ENCODE data around the gene CDC37L1. TPM values are rescaled to one million over a fixed set of nuclear protein-coding genes. Genes with fewer than 3 reads are reported as not detected.

CDC37L1 gene
- total RNA-seq, 2 donors from 2014 or later: 9.3 to 11.0 TPM

DNA sequence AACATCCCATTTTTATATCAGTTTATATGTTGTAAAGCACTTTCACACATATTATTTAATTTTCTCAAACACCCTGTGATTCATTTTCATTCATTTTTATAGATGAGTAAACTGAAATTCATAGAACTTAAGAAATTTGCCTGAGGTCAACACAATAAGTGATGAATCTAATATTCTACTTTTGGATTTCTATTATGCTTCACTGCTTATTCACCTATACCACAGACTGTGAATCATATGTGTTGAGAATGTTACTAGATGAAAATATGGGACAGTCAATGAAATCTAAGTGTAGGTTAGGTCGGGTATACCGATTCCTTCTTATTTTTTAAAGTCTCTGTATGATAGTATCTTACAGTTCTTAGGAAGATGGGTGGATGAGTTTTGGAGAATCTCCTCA lies 24.8 kb downstream of the CDC37L1 start:
- Mint-ChIP-seq H3K27me3 (ENCODE audit: low read depth) (no peaks in the 10 kb centered on the region), H3K4me1 (ENCODE audit: low read depth) (peaks cover 12% of the 10 kb centered on the region), H3K36me3 (ENCODE audit: insufficient read depth in 2 of 2) (peaks cover 0 to 17% of the 10 kb centered on the region in 2 donors), H3K4me3 (no peak overlapping the region), H3K27ac (no peak overlapping the region), H3K9me3 (no peaks in the 10 kb centered on the region)
- DNase-seq (no peak), ATAC-seq (replicated peaks in 1 of 2) (peak; percentile 39 to 51)

DNA sequence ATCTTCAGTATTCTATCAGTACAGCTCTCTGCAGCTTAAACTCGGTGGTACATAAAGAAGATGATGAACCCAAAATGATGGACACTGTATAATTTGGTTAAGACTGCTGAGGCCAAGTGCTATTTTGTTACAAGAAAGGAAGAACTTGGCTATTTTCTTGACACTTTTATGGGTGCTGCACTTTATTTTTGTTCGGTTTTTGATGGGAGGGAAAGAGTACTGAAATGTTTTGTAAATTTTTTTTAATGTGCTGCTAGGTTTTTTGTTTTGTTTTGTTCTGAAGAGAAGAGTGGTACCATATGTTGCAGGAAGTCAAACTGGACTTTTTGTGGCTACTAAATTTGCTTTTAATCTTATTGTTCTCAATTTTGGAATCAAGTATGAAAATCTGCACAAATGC lies 26.7 kb downstream of the CDC37L1 start:
- ATAC-seq (replicated peaks in 1 of 2): no peak
- Mint-ChIP-seq H3K4me3 (no peak overlapping the region), H3K4me1 (ENCODE audit: low read depth) (peaks cover 12% of the 10 kb centered on the region), H3K36me3 (ENCODE audit: insufficient read depth in 2 of 2) (peaks cover 0 to 20% of the 10 kb centered on the region in 2 donors), H3K27me3 (ENCODE audit: low read depth) (no peaks in the 10 kb centered on the region), H3K27ac (no peak overlapping the region), H3K9me3 (no peaks in the 10 kb centered on the region)
- DNase-seq: no peak

DNA sequence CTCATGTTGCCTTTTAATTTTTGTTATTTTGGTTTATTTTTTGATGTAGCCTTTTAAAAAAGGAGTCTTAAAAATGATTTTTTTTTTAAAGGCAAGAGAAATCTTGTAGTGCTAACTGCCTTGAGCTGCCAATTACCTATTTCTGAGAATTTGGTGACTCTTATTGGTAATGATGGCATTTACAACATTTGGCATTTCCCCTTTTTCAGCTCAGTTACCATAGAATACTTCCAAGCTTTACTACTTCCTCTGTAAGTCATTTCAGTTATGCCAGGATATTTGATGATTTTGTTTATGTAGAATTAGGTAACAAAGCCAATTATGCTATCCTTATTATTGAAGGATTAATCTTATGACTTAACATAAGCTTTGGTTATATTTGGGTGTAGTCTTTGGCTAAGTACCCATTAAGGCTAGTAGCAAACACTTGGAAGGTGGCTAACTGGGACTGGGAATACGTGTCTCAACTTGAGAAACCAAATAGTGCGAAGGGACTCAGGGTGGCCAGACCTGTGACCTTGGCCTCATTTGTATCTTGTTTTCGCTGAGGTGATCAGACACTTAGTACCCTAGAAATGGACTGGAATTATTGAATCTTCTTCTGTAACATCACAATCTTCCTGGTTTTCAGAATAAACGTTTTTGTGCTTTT lies 27.7 kb downstream of the CDC37L1 start:
- peaks cover 12% of the 10 kb centered on the region for H3K4me1 Mint-ChIP-seq (ENCODE audit: low read depth)
- H3K27me3 Mint-ChIP-seq (ENCODE audit: low read depth): no peaks in the 10 kb centered on the region
- no peak overlapping the region for H3K4me3 Mint-ChIP-seq
- peaks cover 0 to 14% of the 10 kb centered on the region in 2 donors for H3K36me3 Mint-ChIP-seq (ENCODE audit: insufficient read depth in 2 of 2)
- ATAC-seq (replicated peaks in 1 of 2) (no peak), DNase-seq (no peak)
- no peaks in the 10 kb centered on the region for H3K9me3 Mint-ChIP-seq
- no peak overlapping the region for H3K27ac Mint-ChIP-seq

DNA sequence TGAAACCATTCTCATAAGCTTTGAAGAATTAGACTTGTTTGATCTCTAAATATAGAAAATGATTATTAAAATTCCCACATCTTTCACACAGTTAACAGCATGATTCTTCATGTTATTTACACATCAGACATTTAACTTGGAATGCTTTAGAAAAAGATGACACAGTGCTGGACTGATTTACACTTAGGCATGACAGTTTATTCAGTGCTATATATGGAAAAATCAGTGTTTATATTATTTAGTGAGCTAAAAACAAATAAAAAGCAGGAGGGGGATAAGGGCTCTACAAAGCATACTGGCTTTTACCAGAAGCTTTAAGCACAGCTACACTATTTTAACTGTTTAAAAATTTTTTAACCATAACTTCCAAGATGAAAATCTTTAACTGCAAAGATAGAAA lies 30.0 kb downstream of the CDC37L1 start:
- no peak overlapping the region for H3K4me3 Mint-ChIP-seq
- no peak for ATAC-seq (replicated peaks in 1 of 2)
- no peaks in the 10 kb centered on the region for H3K27me3 Mint-ChIP-seq (ENCODE audit: low read depth)
- peaks cover 5% of the 10 kb centered on the region for H3K4me1 Mint-ChIP-seq (ENCODE audit: low read depth)
- H3K9me3 Mint-ChIP-seq: peaks cover 4% of the 10 kb centered on the region in 2 donors
- DNase-seq: no peak
- no peak overlapping the region for H3K27ac Mint-ChIP-seq
- peaks cover 5 to 13% of the 10 kb centered on the region in 2 donors for H3K36me3 Mint-ChIP-seq (ENCODE audit: insufficient read depth in 2 of 2)

DNA sequence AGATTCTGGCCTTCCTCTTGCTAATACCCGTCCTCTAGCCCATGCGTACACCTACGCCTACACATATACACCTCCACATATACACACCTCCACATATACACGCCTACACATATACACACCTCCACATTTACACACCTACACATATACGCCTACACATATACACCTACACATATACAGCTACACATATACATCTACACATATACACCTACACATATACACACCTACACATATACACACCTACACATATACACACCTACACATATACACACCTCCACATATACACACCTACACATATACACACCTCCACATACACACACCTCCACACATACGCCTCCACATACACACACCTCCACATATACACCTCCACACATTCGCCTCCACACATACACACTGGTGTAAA lies 34.5 kb downstream of the CDC37L1 start:
- Mint-ChIP-seq H3K36me3 (ENCODE audit: insufficient read depth in 2 of 2) (peaks cover 5 to 17% of the 10 kb centered on the region in 2 donors), H3K27ac (peak overlapping the region; percentile 1), H3K4me3 (no peak overlapping the region), H3K9me3 (peaks cover 4% of the 10 kb centered on the region in 2 donors), H3K27me3 (ENCODE audit: low read depth) (no peaks in the 10 kb centered on the region), H3K4me1 (ENCODE audit: low read depth) (no peaks in the 10 kb centered on the region)
- DNase-seq (no peak), ATAC-seq (replicated peaks in 1 of 2) (peak; percentile 24 to 43)

DNA sequence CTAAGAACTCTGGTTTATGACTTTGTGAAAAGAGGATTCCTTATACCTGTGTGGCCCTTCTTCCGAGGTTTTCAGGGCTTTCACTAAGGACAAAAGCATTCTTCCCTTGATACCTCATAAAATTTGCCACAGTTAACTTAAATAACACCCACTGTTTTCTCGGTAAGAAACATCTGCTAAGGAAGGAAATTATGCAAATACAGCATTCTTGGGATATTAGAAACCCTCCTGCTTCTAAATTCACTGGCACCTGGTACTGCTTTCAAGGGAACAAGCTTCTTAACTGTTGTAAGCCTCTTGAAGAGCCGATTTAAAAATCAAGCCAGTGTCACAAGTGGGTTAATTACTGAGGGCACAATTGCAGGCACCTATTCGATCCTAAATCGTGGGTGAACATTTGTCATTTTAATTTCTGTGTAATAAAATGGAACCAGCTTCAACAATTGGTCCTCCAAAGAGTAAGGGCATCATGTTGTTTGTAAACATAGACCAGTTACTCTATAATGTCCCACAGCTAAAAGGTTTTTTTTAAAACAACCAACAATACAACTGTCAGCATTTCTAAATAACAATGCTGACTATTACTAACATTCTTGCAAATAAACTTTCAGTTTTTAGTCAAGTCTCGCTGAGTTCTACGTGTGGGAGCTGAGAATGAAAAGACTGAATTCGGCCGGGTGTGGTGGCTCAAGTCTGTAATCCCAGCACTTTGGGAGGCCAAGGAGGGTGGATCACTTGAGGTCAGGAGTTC lies 35.1 kb downstream of the CDC37L1 start:
- Mint-ChIP-seq H3K36me3 (ENCODE audit: insufficient read depth in 2 of 2) (peaks cover 5 to 20% of the 10 kb centered on the region in 2 donors), H3K4me3 (no peak overlapping the region), H3K9me3 (peaks cover 4% of the 10 kb centered on the region in 2 donors), H3K4me1 (ENCODE audit: low read depth) (no peaks in the 10 kb centered on the region), H3K27ac (peak overlapping the region; percentile 1), H3K27me3 (ENCODE audit: low read depth) (no peaks in the 10 kb centered on the region)
- no peak for DNase-seq
- peak in 1 of 2 donors; percentile 13 for ATAC-seq (replicated peaks in 1 of 2)

DNA sequence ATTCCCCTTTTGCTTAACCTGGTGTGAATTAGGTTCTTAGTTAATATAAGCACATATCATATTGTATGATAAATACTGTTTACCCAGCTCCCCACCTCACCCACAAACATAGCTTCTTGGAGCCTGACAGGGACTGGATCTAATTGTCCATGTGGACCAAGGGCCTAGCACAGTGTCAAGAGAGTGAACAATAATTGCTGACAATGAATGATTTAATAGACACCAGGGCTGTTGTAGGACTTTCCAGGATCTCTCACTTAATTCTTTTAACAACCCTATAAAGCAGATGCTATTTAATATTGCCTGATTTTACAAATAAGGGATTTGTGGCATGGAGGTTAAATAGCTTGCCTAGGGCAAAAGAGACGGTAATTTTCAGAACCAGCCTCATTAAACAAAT lies 36.8 kb downstream of the CDC37L1 start:
- DNase-seq (no peak), ATAC-seq (replicated peaks in 1 of 2) (no peak)
- Mint-ChIP-seq H3K4me1 (ENCODE audit: low read depth) (no peaks in the 10 kb centered on the region), H3K4me3 (no peak overlapping the region), H3K27me3 (ENCODE audit: low read depth) (no peaks in the 10 kb centered on the region), H3K9me3 (peaks cover 4% of the 10 kb centered on the region in 2 donors), H3K36me3 (ENCODE audit: insufficient read depth in 2 of 2) (peaks cover 5 to 19% of the 10 kb centered on the region in 2 donors), H3K27ac (no peak overlapping the region)

DNA sequence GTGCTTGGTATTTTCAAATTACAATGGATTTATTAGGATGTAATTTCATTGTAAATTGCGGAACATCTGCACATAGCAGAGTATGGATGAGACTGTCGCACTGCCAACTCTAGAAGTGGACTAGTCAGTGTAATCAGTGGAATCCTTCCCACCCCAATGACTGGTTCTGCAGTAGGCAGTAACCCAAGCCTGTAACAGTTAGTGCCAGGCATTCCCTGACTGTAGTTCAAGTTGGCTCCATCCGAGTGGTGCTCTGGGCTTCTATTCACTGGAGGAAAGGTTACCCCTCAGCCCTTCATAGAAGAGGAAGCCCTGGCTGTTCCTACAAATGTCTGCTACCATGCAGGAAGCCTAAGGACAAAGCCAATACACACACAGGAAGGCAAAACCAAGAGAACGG lies 38.4 kb downstream of the CDC37L1 start:
- Mint-ChIP-seq H3K4me3 (no peak overlapping the region), H3K9me3 (peaks cover 4% of the 10 kb centered on the region in 2 donors), H3K27me3 (ENCODE audit: low read depth) (no peaks in the 10 kb centered on the region), H3K4me1 (ENCODE audit: low read depth) (no peaks in the 10 kb centered on the region), H3K36me3 (ENCODE audit: insufficient read depth in 2 of 2) (peaks cover 5 to 18% of the 10 kb centered on the region in 2 donors), H3K27ac (no peak overlapping the region)
- ATAC-seq (replicated peaks in 1 of 2): no peak
- DNase-seq: no peak

DNA sequence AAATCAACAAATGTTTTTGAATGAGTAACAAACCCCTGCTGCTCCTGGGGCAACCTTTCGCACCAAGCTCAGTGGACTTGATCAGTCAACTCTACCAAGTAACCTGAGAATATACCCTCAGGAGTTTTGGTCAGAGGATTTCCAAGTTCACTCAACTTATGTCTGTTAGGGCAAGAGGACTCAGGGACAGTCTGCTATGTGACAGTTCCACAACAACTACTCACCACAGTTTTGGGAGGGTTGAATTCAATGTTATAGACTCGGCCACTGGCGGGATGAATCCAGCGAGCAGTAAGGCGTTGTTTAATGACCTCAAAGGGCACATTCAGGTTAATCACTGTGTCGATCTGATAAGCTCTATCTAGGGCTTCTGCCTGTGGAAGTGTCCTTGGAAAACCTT lies 39.5 kb downstream of the CDC37L1 start:
- Mint-ChIP-seq H3K27me3 (ENCODE audit: low read depth) (no peaks in the 10 kb centered on the region), H3K36me3 (ENCODE audit: insufficient read depth in 2 of 2) (peaks cover 2 to 15% of the 10 kb centered on the region in 2 donors), H3K4me1 (ENCODE audit: low read depth) (no peaks in the 10 kb centered on the region), H3K27ac (no peak overlapping the region), H3K4me3 (no peak overlapping the region), H3K9me3 (peaks cover 2% of the 10 kb centered on the region in 2 donors)
- DNase-seq (no peak), ATAC-seq (replicated peaks in 1 of 2) (no peak)

DNA sequence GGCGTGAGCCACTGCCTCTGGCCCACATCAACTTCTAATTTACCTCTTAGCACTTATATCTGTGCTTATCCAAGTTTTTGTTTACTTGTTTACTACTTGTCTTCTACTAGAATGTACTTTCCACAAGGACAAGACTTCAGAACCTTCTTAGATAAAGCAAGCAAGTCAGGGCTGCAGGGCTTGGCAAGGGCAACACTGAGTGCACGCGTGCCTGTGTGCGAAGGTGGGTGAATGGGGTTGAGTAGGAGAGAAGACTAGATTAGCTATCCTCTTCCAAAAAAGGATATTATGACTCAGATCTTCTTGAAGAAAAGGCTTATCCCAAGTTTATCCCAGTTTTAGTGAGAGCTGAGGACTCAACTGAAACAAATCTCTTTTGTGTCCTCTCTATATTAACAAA lies 42.4 kb downstream of the CDC37L1 start:
- no peaks in the 10 kb centered on the region for H3K27me3 Mint-ChIP-seq (ENCODE audit: low read depth)
- ATAC-seq (replicated peaks in 1 of 2) (no peak), DNase-seq (no peak)
- H3K36me3 Mint-ChIP-seq (ENCODE audit: insufficient read depth in 2 of 2): peaks cover 0 to 14% of the 10 kb centered on the region in 2 donors
- no peak overlapping the region for H3K4me3 Mint-ChIP-seq
- peaks cover 0 to 2% of the 10 kb centered on the region in 2 donors for H3K9me3 Mint-ChIP-seq
- no peak overlapping the region for H3K27ac Mint-ChIP-seq
- peaks cover 8% of the 10 kb centered on the region for H3K4me1 Mint-ChIP-seq (ENCODE audit: low read depth)

DNA sequence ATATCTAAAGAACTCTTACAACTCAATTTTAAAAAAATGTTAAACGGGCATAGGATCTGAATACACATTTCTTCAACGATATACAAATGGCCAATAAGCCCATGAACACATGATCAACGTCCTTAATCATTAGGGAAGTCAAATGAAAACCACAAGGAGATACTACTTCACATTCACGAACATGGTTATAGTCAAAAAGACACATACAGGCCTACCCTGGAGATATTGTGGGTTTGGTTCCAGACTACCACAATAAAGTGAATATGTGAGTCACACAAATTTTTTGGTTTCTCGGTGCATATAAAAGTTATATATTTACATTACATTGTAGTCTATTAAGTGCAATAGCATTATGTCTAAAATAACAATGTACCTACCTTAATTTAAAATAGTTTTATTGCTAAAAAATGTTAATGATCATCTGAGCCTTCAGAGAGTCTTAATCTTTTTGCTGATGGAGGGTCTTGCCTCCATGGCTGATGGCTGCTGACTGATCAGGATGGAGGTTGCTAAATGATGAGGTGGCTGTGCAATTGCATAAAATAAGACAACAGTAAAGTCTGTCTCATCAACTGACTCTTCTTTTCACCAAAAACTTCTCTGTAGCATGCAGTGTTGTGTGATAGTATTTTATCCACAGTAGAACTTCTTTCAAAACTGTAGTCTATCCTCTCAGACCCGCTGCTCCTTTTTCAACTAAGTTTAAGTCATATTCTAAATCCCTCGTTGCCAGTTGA lies 46.5 kb downstream of the CDC37L1 start:
- Mint-ChIP-seq H3K27me3 (ENCODE audit: low read depth) (no peaks in the 10 kb centered on the region), H3K27ac (no peak overlapping the region), H3K4me1 (ENCODE audit: low read depth) (peaks cover 25% of the 10 kb centered on the region), H3K9me3 (peaks cover 0 to 2% of the 10 kb centered on the region in 2 donors), H3K36me3 (ENCODE audit: insufficient read depth in 2 of 2) (peaks cover 0 to 10% of the 10 kb centered on the region in 2 donors), H3K4me3 (peak overlapping the region in 1 of 2 donors; percentile 25)
- peak; percentile 34 to 66 for ATAC-seq (replicated peaks in 1 of 2)
- no peak for DNase-seq

DNA sequence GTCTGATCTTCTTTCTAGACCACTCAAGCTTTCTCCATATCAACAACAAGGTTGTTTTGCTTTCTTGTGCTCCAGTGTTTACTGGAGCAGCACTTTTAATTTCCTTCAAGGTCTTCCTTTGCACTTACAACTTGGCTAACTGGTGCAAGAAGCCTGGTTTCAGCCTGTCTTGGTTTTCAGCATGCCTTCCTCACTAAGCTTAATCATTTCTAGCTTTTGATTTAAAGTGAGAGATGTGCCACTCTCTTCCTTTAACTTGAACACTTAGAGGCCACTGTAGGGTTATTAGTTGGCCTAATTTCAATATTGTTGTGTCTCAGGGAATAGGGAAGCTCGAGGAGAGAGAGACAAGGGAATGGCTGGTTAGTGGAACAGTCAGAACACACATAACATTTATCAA lies 48.2 kb downstream of the CDC37L1 start:
- peaks cover 0 to 10% of the 10 kb centered on the region in 2 donors for H3K36me3 Mint-ChIP-seq (ENCODE audit: insufficient read depth in 2 of 2)
- H3K27me3 Mint-ChIP-seq (ENCODE audit: low read depth): no peaks in the 10 kb centered on the region
- peak overlapping the region in 1 of 2 donors; percentile 4 for H3K4me3 Mint-ChIP-seq
- ATAC-seq (replicated peaks in 1 of 2) (peak in 1 of 2 donors; percentile 25), DNase-seq (no peak)
- peaks cover 0 to 2% of the 10 kb centered on the region in 2 donors for H3K9me3 Mint-ChIP-seq
- peaks cover 30% of the 10 kb centered on the region for H3K4me1 Mint-ChIP-seq (ENCODE audit: low read depth)
- no peak overlapping the region for H3K27ac Mint-ChIP-seq

DNA sequence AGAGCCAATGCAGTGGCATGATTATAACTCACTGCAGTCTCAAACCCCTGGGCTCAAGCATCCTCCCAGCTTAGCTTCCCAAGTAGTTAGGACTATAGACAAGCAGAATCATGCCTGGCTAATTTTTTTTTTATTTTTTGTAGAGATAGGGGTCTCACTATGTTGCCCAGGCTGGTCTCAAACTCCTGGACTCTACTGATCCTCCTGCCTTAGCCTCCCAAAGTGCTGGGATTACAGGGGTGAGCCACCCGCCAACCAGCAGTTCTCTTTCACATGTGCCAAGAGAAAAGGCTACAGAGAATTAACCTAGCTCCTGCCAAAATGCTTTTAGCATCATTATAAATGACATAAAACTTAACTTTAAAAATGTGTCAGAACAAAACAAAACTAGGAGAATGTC lies 53.5 kb downstream of the CDC37L1 start:
- DNase-seq (no peak), ATAC-seq (replicated peaks in 1 of 2) (no peak)
- Mint-ChIP-seq H3K4me1 (ENCODE audit: low read depth) (peaks cover 37% of the 10 kb centered on the region), H3K27me3 (ENCODE audit: low read depth) (no peaks in the 10 kb centered on the region), H3K4me3 (no peak overlapping the region), H3K9me3 (no peaks in the 10 kb centered on the region), H3K27ac (no peak overlapping the region), H3K36me3 (ENCODE audit: insufficient read depth in 2 of 2) (peaks cover 0 to 4% of the 10 kb centered on the region in 2 donors)

Data from activated T-cell treated with anti-CD3 and anti-CD28 coated beads, Interleukin-2, amount 50 U/mL, for 72 hours (primary cell).